ENCODE results near the gene HIVEP3.

GRCh38 chr1:41621256-41621655 lies 297.5 kb downstream of the HIVEP3 start:
- TF ChIP-seq CTCF (IDR thresholded peaks at IDR 0.05) (no peak), POLR2A (IDR thresholded peaks at IDR 0.05) (no peak)
